MM.1S (cell line): Measurements from ENCODE around the gene FAIM2.

Experiments
- DNase-seq: peaks from one replicate; pipeline ENCODE4 v3.0.0-alpha.2; 2015
- H2AFZ ChIP-seq: fragments of 300-600 bp; sonication (generic); 2 replicates; pipeline ENCODE4 v1.6.0; 2016; ENCODE audit warnings: antibody characterized with exemption, low read length
- H3F3A ChIP-seq: fragments of 300-600 bp; sonication (generic); 2 replicates; pipeline ENCODE4 v1.6.1; 2016; ENCODE audit warnings: mild to moderate bottlenecking, antibody characterized with exemption, low read length, moderate library complexity, mixed read lengths; ENCODE audit not compliant: insufficient read depth
- H3K27ac ChIP-seq: fragments of 300-600 bp; sonication (generic); 2 replicates; pipeline ENCODE4 v1.5.1; 2016; ENCODE audit warnings: mild to moderate bottlenecking, low read length
- H3K27me3 ChIP-seq: fragments of 300-600 bp; sonication (generic); replicated peaks from 2 replicates; pipeline ENCODE4 v1.6.0; 2016; ENCODE audit warnings: low read length; ENCODE audit not compliant: insufficient read depth
- H3K36me3 ChIP-seq: fragments of 300-600 bp; sonication (generic); replicated peaks from 2 replicates; pipeline ENCODE4 v1.6.1; 2016; ENCODE audit warnings: mild to moderate bottlenecking, low read length, mixed read lengths; ENCODE audit not compliant: insufficient read depth
- H3K4me1 ChIP-seq: fragments of 300-600 bp; sonication (generic); 2 replicates; pipeline ENCODE4 v1.6.1; 2016; ENCODE audit warnings: low read length, mixed read lengths
- H3K4me2 ChIP-seq: fragments of 300-600 bp; sonication (generic); 2 replicates; pipeline ENCODE4 v1.6.0; 2016; ENCODE audit warnings: low read depth, low read length
- H3K4me3 ChIP-seq: fragments of 300-600 bp; sonication (generic); 2 replicates; pipeline ENCODE4 v1.5.1; 2016; ENCODE audit warnings: low read length, mixed read lengths
- H3K79me2 ChIP-seq: fragments of 300-600 bp; sonication (generic); 2 replicates; pipeline ENCODE4 v1.6.1; 2016; ENCODE audit warnings: mixed run types, low read length, mixed read lengths
- H3K9ac ChIP-seq: fragments of 300-600 bp; sonication (generic); 2 replicates; pipeline ENCODE4 v1.6.1; 2016; ENCODE audit warnings: low read length, mixed read lengths
- H3K9me2 ChIP-seq: fragments of 300-600 bp; sonication (generic); replicated peaks from 2 replicates; pipeline ENCODE4 v1.6.1; 2016; ENCODE audit warnings: mild to moderate bottlenecking, low read length, mixed read lengths; ENCODE audit not compliant: insufficient read depth
- H3K9me3 ChIP-seq: fragments of 300-600 bp; sonication (generic); replicated peaks from 2 replicates; pipeline ENCODE4 v1.6.1; 2016; ENCODE audit warnings: mild to moderate bottlenecking, low read length, mixed read lengths; ENCODE audit not compliant: insufficient read depth
- H4K20me1 ChIP-seq: fragments of 300-600 bp; sonication (generic); 2 replicates; pipeline ENCODE4 v1.6.1; 2016; ENCODE audit warnings: mild to moderate bottlenecking, low read length, moderate library complexity, mixed read lengths; ENCODE audit not compliant: insufficient read depth
- CTCF ChIP-seq: fragments of 300-600 bp; sonication (generic); IDR thresholded peaks from 2 replicates; pipeline ENCODE4 v1.5.1; 2016; ENCODE audit warnings: antibody characterized with exemption, low read length, mixed read lengths
- EZH2 ChIP-seq: fragments of 300-600 bp; sonication (generic); optimal IDR thresholded peaks from 2 replicates; pipeline ENCODE3; 2017; ENCODE audit warnings: low read depth, mild to moderate bottlenecking, antibody characterized with exemption, low read length, mixed read lengths
- EZH2phosphoT487 ChIP-seq: fragments of 300-600 bp; sonication (generic); IDR thresholded peaks from 2 replicates; pipeline ENCODE4 v1.6.1; 2018; ENCODE audit warnings: antibody characterized with exemption, low read length

The FAIM2 gene

GRCh38 chr12:49921936-49922335 lies 18.2 kb upstream of the FAIM2 start:
- Histone ChIP-seq H3K27ac (no peak overlapping the region), H3K4me2 (no peak overlapping the region), H3K4me3 (no peak overlapping the region), H3K27me3 (no peaks in the 10 kb centered on the region), H2AFZ (no peak overlapping the region), H3K9me2 (no peaks in the 10 kb centered on the region), H3K36me3 (no peaks in the 10 kb centered on the region), H3K9me3 (no peaks in the 10 kb centered on the region), H3K4me1 (no peaks in the 10 kb centered on the region), H4K20me1 (no peaks in the 10 kb centered on the region), H3K79me2 (no peaks in the 10 kb centered on the region), H3F3A (no peaks in the 10 kb centered on the region), H3K9ac (no peak overlapping the region)
- no peak for DNase-seq
- no peak for TF ChIP-seq EZH2
- TF ChIP-seq EZH2phosphoT487, result no peak
- TF ChIP-seq CTCF, result no peak

GRCh38 chr12:49921299-49921698 lies 17.6 kb upstream of the FAIM2 start:
- TF ChIP-seq CTCF, result no peak
- TF ChIP-seq EZH2, result no peak
- TF ChIP-seq EZH2phosphoT487, result no peak
- Histone ChIP-seq H4K20me1 (no peaks in the 10 kb centered on the region), H3K79me2 (no peaks in the 10 kb centered on the region), H3K9me2 (no peaks in the 10 kb centered on the region), H3K27me3 (no peaks in the 10 kb centered on the region), H3F3A (no peaks in the 10 kb centered on the region), H3K4me1 (no peaks in the 10 kb centered on the region), H3K9ac (no peak overlapping the region), H3K9me3 (no peaks in the 10 kb centered on the region), H3K4me2 (no peak overlapping the region), H3K4me3 (no peak overlapping the region), H3K27ac (no peak overlapping the region), H3K36me3 (no peaks in the 10 kb centered on the region), H2AFZ (no peak overlapping the region)
- no peak for DNase-seq

GRCh38 chr12:49920915-49921286 lies 17.2 kb upstream of the FAIM2 start:
- H3K9me3 ChIP-seq, result no peaks in the 10 kb centered on the region
- no peak overlapping the region for H3K27ac ChIP-seq
- H3K4me3 ChIP-seq, result no peak overlapping the region
- TF ChIP-seq CTCF (no peak), EZH2 (no peak), EZH2phosphoT487 (no peak)
- no peak overlapping the region for H3K9ac ChIP-seq
- H4K20me1 ChIP-seq, result no peaks in the 10 kb centered on the region
- no peaks in the 10 kb centered on the region for H3K36me3 ChIP-seq
- no peaks in the 10 kb centered on the region for H3K27me3 ChIP-seq
- H3F3A ChIP-seq, result no peaks in the 10 kb centered on the region
- DNase-seq, result no peak
- H3K79me2 ChIP-seq, result no peaks in the 10 kb centered on the region
- no peak overlapping the region for H3K4me2 ChIP-seq
- H2AFZ ChIP-seq, result no peak overlapping the region
- no peaks in the 10 kb centered on the region for H3K9me2 ChIP-seq
- H3K4me1 ChIP-seq, result no peaks in the 10 kb centered on the region
